Measurements from ENCODE around the gene FAM168A. TPM values are rescaled to one million over a fixed set of nuclear protein-coding genes. Genes with fewer than 3 reads are reported as not detected.
"Not testable (repeated sequence)": the region's sequence is repeated elsewhere in the genome, so short reads cannot be mapped to it uniquely, and the experiment has no call there.

FAM168A gene
- total RNA-seq, 4 donors from 2014 or later: 22.2 to 35.7 (median 30.4) TPM

GRCh38 chr11:73451896-73452295 is 146.0 kb downstream of the FAM168A start:
- TF ChIP-seq CTCF (IDR thresholded peaks at IDR 0.05): no peak
- H3K9me3 ChIP-seq: no peaks in the 10 kb centered on the region
- H3K27me3 ChIP-seq: no peaks in the 10 kb centered on the region
- no peak overlapping the region for H3K4me3 ChIP-seq
- H3K4me1 ChIP-seq: no peaks in the 10 kb centered on the region
- H3K27ac ChIP-seq: no peak overlapping the region
- no peaks in the 10 kb centered on the region for H3K36me3 ChIP-seq
- no peak for DNase-seq

- Histone ChIP-seq H3K36me3 (no peaks in the 10 kb centered on the region), H3K27ac (no peak overlapping the region), H3K4me1 (peaks cover 0 to 14% (median 1%) of the 10 kb centered on the region in 4 donors), H3K4me3 (no peak overlapping the region), H3K27me3 (no peaks in the 10 kb centered on the region), H3K9me3 (no peaks in the 10 kb centered on the region)
- no peak for DNase-seq
- TF ChIP-seq POLR2A (IDR thresholded peaks at IDR 0.05): no peak
- no peak for TF ChIP-seq CTCF (IDR thresholded peaks at IDR 0.05)
Measured at GRCh38 chr11:73446766-73447165, 151.1 kb downstream of the FAM168A start.

GRCh38 chr11:73445980-73446379 is 151.9 kb downstream of the FAM168A start:
- Histone ChIP-seq H3K4me1 (peaks cover 0 to 14% (median 1%) of the 10 kb centered on the region in 4 donors), H3K27me3 (no peaks in the 10 kb centered on the region), H3K27ac (no peak overlapping the region), H3K4me3 (no peak overlapping the region), H3K36me3 (no peaks in the 10 kb centered on the region), H3K9me3 (no peaks in the 10 kb centered on the region)
- no peak for DNase-seq
- TF ChIP-seq CTCF (IDR thresholded peaks at IDR 0.05): no peak
- no peak for TF ChIP-seq POLR2A (IDR thresholded peaks at IDR 0.05)

GRCh38 chr11:73439002-73439843 is 158.7 kb downstream of the FAM168A start:
- no peak for TF ChIP-seq POLR2A (IDR thresholded peaks at IDR 0.05)
- Histone ChIP-seq H3K4me3 (no peak overlapping the region), H3K9me3 (no peaks in the 10 kb centered on the region), H3K36me3 (no peaks in the 10 kb centered on the region), H3K27ac (peak overlapping the region in 1 of 4 donors; percentile 2), H3K4me1 (peaks cover 0 to 16% (median 0%) of the 10 kb centered on the region in 4 donors), H3K27me3 (no peaks in the 10 kb centered on the region)
- DNase-seq: peak in 2 of 3 donors; percentile 51 to 77

GRCh38 chr11:73436859-73437258 is 161.1 kb downstream of the FAM168A start:
- H3K36me3 ChIP-seq, H3K9me3 ChIP-seq, H3K27me3 ChIP-seq, DNase-seq, H3K4me3 ChIP-seq, H3K27ac ChIP-seq: not testable (repeated sequence)
- H3K4me1 ChIP-seq: peaks cover 0 to 16% (median 0%) of the 10 kb centered on the region in 4 donors

- DNase-seq: no peak
- TF ChIP-seq POLR2A (IDR thresholded peaks at IDR 0.05) (no peak), CTCF (IDR thresholded peaks at IDR 0.05) (no peak)
- Histone ChIP-seq H3K27me3 (no peaks in the 10 kb centered on the region), H3K9me3 (no peaks in the 10 kb centered on the region), H3K36me3 (no peaks in the 10 kb centered on the region), H3K4me1 (no peaks in the 10 kb centered on the region), H3K27ac (no peak overlapping the region), H3K4me3 (no peak overlapping the region)
Measured at GRCh38 chr11:73431396-73431795, 166.5 kb downstream of the FAM168A start.

All from Peyer's patch (tissue), 4 donors.